ENCODE results near the gene ITGAE.
"Not testable (repeated sequence)": the region's sequence is repeated elsewhere in the genome, so short reads cannot be mapped to it uniquely, and the experiment has no call there.

DNA sequence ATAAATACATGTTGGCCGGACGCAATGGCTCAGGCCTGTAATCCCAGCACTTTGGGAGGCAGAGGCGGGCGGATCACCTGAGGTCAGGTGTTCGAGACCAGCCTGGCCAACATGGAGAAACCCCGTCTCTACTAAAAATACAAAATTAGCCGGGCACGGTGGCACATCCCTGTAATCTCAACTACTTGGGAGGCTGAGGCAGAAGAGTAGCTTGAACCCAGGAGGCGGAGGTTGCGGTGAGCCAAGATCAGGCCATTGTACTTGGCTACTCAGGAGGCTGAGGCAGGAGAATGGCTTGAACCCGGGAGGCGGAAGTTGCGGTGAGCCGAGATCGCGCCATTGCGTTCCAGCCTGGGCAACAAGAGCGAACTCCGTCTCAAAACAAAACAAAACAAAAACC is 43.6 kb upstream of the ITGAE start:
- not testable (repeated sequence) for TF ChIP-seq CTCF, POLR2A (IDR thresholded peaks at IDR 0.05)
